SK-N-SH (cell line): ENCODE data around the gene KRT78. TPM values are rescaled to one million over a fixed set of nuclear protein-coding genes. Genes with fewer than 3 reads are reported as not detected.

ENCODE experiments used
- CTCF ChIA-PET: fragments of 300-600, 350-600 bp; formaldehyde crosslinking; extraction: SDS; loops from one replicate; lab custom pipeline; 2021; lab: Yijun Ruan, JAX
- POLR2A ChIA-PET: fragments of 350-600 bp; sonication (Branson Sonifier 250); formaldehyde crosslinking; extraction: SDS; loops from one replicate; lab custom pipeline; 2020; ENCODE audit warnings: antibody characterized with exemption, inconsistent platforms; lab: Yijun Ruan, JAX
- DNase-seq: peaks from one replicate; pipeline ENCODE4 v3.0.0; 2012
- H2AFZ ChIP-seq: fragments of 200-600 bp; sonication (generic); 2 replicates; pipeline ENCODE4 v1.8.1; 2016; ENCODE audit warnings: antibody characterized with exemption, mild to moderate bottlenecking, low read depth
- H3F3A ChIP-seq: fragments of 200-600 bp; sonication (generic); replicated peaks from 2 replicates; pipeline ENCODE3; 2016; ENCODE audit warnings: antibody characterized with exemption, mild to moderate bottlenecking; ENCODE audit not compliant: insufficient read depth
- H3K27ac ChIP-seq, 2 experiments: fragments of 200-500 bp in 1 of 2; fragments of 200-600 bp in 1 of 2; sonication (Bioruptor generic) in 1 of 2; sonication (generic), shearing (Covaris generic) in 1 of 2; 2 replicates each; pipeline versions ENCODE4 v1.5.1 to v1.6.1; 2014 to 2016; ENCODE audit warnings: low read depth in 2 of 2, inconsistent platforms in 1 of 2, low read length in 1 of 2, mild to moderate bottlenecking in 1 of 2, mixed read lengths in 1 of 2
- H3K27me3 ChIP-seq: fragments of 200-600 bp; sonication (generic), shearing (Covaris generic); 2 replicates; pipeline ENCODE4 v1.6.1; 2016; ENCODE audit warnings: mixed run types; ENCODE audit not compliant: insufficient read depth
- H3K36me3 ChIP-seq, 2 experiments: fragments of 200-500 bp in 1 of 2; fragments of 200-600 bp in 1 of 2; sonication (Bioruptor generic) in 1 of 2; sonication (generic) in 1 of 2; replicated peaks in 1 of 2; 2 replicates each; pipeline versions ENCODE3 to v1.5.1; 2014 to 2016; ENCODE audit warnings: low read length in 1 of 2, mild to moderate bottlenecking in 1 of 2; ENCODE audit not compliant: insufficient read depth in 2 of 2, control insufficient read depth in 1 of 2
- H3K4me1 ChIP-seq, 2 experiments: fragments of 200-500 bp in 1 of 2; fragments of 200-600 bp in 1 of 2; sonication (Bioruptor generic) in 1 of 2; sonication (generic), shearing (Covaris generic) in 1 of 2; 2 replicates each; pipeline versions ENCODE4 v1.5.1 to v1.6.1; 2014 to 2016; ENCODE audit warnings: low read depth in 1 of 2, low read length in 1 of 2, mixed run types in 1 of 2; ENCODE audit not compliant: insufficient read depth in 2 of 2, control insufficient read depth in 1 of 2
- H3K4me2 ChIP-seq: fragments of 200-600 bp; sonication (generic), shearing (Covaris generic); 2 replicates; pipeline ENCODE4 v1.6.1; 2017; ENCODE audit warnings: mixed run types
- H3K4me3 ChIP-seq, 2 experiments: fragments of 200-500 bp in 1 of 2; fragments of 200-600 bp in 1 of 2; sonication (Bioruptor generic) in 1 of 2; sonication (generic), shearing (Covaris generic) in 1 of 2; 2 replicates each; pipeline versions ENCODE4 v1.5.1 to v1.8.1; 2014 to 2016; ENCODE audit warnings: low read depth in 2 of 2, inconsistent platforms in 1 of 2, low read length in 1 of 2, mild to moderate bottlenecking in 1 of 2, mixed read lengths in 1 of 2, moderate library complexity in 1 of 2
- H3K79me2 ChIP-seq: fragments of 200-600 bp; sonication (generic); 2 replicates; pipeline ENCODE4 v1.8.1; 2017; ENCODE audit warnings: mild to moderate bottlenecking; ENCODE audit not compliant: insufficient read depth
- H3K9ac ChIP-seq: fragments of 200-600 bp; sonication (generic); 2 replicates; pipeline ENCODE4 v1.6.1; 2017; ENCODE audit warnings: mixed run types
- H3K9me2 ChIP-seq: fragments of 200-600 bp; sonication (generic); 2 replicates; pipeline ENCODE4 v1.6.1; 2017; ENCODE audit warnings: mixed run types
- H3K9me3 ChIP-seq: fragments of 200-600 bp; sonication (generic); 2 replicates; pipeline ENCODE4 v1.6.1; 2017; ENCODE audit warnings: mixed run types, mild to moderate bottlenecking, moderate library complexity
- H4K20me1 ChIP-seq: fragments of 200-600 bp; sonication (generic); 2 replicates; pipeline ENCODE4 v1.6.1; 2017; ENCODE audit warnings: mild to moderate bottlenecking, mixed run types; ENCODE audit not compliant: insufficient read depth
- CHD2 ChIP-seq: fragments of 150-350 bp; IDR thresholded peaks from 2 replicates; pipeline ENCODE4 v1.6.1; 2018; ENCODE audit warnings: low read length; ENCODE audit not compliant: partially characterized antibody
- EP300 ChIP-seq, 2 experiments: IDR thresholded peaks; 2 replicates each; pipeline versions ENCODE4 v1.4.0 to v1.6.1; 2012; ENCODE audit warnings: borderline replicate concordance in 1 of 2, low read depth in 1 of 2, low read length in 1 of 2
- EZH2phosphoT487 ChIP-seq: fragments of 200-600 bp; sonication (generic); IDR thresholded peaks from 2 replicates; pipeline ENCODE4 v1.6.1; 2017; ENCODE audit warnings: low read depth, mixed run types, mild to moderate bottlenecking, antibody characterized with exemption, moderate library complexity, borderline replicate concordance
- GABPA ChIP-seq: IDR thresholded peaks from 2 replicates; pipeline ENCODE4 v1.4.0; 2012; ENCODE audit warnings: low read depth, mild to moderate bottlenecking
- MAX ChIP-seq: IDR thresholded peaks from 2 replicates; pipeline ENCODE4 v1.4.0; 2012; ENCODE audit warnings: low read depth
- NFIC ChIP-seq: IDR thresholded peaks from 2 replicates; pipeline ENCODE4 v1.4.0; 2012; ENCODE audit warnings: borderline replicate concordance
- PBX3 ChIP-seq: IDR thresholded peaks from 2 replicates; pipeline ENCODE4; 2012
- RAD21 ChIP-seq: IDR thresholded peaks from 2 replicates; pipeline ENCODE4 v1.6.1; 2012; ENCODE audit warnings: mild to moderate bottlenecking, low read length
- RFX5 ChIP-seq: IDR thresholded peaks from 2 replicates; pipeline ENCODE4 v1.6.1; 2012; ENCODE audit warnings: mild to moderate bottlenecking, improper control_type of control experiment, low read length
- TEAD4 ChIP-seq: IDR thresholded peaks from 2 replicates; pipeline ENCODE4 v1.4.0; 2012; ENCODE audit warnings: mild to moderate bottlenecking, borderline replicate concordance; ENCODE audit not compliant: insufficient read depth
- YY1 ChIP-seq: IDR thresholded peaks from 2 replicates; pipeline ENCODE4 v1.4.0; 2012; ENCODE audit warnings: low read depth, mild to moderate bottlenecking
- WGBS: methylation state at CpG from one replicate; pipeline ENCODE4 v1.1.6; 2017; ENCODE audit warnings: low lambda C conversion rate; 5-methylcytosine and 5-hydroxymethylcytosine counted together
- polyA plus RNA-seq, 3 experiments: library from polyadenylated mRNA; depleted of rRNA; stranded (reverse); fragments of >200 nt; gene quantifications; 2 replicates each; pipeline ENCODE4 v1.2.3, GENCODE V29; 2012

KRT78 gene
- polyA plus RNA-seq, 1 of the 3 experiments (the other 2 are of a cell fraction), result not detected

DNA sequence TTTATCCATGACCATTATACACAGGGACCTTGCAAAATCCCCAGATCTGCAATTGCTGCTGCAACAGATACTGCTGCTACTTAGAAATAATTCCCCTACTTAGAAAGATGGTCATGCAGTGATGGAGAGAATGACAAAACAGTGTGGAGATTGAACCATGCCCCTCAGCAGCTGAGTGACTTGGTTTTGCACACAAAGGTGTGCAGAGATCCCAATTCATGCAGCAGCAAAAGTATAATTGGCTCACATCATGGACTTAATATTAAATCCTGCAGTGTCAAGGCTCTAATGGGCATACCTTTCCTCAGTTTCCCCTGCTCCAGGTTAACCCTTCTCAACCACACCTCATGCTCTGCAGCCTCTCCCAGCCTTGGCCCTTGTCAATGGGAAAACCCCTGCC is 3.0 kb upstream of the KRT78 start:
- no peaks in the 10 kb centered on the region for H3K79me2 ChIP-seq
- no peaks in the 10 kb centered on the region for H3K9me3 ChIP-seq
- CTCF ChIA-PET, result interaction anchor here (2.4 kb wide), 1 partner anchor 14 kb away, joined by 7 read pairs; no protein-coding TSS in a partner anchor
- no peaks in the 10 kb centered on the region for H3F3A ChIP-seq
- no peak overlapping the region for H3K27ac ChIP-seq
- POLR2A ChIA-PET, result no interaction called here
- H3K9ac ChIP-seq, result no peak overlapping the region
- H3K4me3 ChIP-seq, result no peak overlapping the region
- H2AFZ ChIP-seq, result no peak overlapping the region
- H3K4me2 ChIP-seq, result no peak overlapping the region
- DNase-seq, result no peak
- no peaks in the 10 kb centered on the region for H4K20me1 ChIP-seq
- peaks cover 51% of the 10 kb centered on the region for H3K27me3 ChIP-seq
- H3K9me2 ChIP-seq, result no peaks in the 10 kb centered on the region
- no peaks in the 10 kb centered on the region for H3K4me1 ChIP-seq
- TF ChIP-seq EZH2phosphoT487 (no peak), TEAD4 (no peak)
- H3K36me3 ChIP-seq, result no peaks in the 10 kb centered on the region

DNA sequence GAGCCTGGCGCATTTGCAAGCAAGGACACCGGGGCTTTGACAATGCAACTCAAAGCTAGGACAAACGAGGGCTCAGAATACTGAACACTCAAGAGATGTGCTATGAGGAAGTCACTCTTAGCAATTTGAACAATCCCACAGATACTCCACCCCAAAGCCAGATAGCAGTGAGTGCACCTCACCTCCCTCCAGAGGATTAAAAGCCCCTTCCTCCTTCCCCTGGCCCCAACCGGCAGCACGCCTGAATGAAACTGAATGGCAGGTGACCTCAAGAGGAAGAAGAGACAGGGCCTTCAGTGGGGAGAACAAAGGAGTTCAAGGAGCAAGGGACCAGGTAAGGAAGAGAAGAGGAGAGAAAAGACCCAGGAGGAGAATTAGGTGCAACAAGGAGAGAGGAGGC is 1.9 kb upstream of the KRT78 start:
- H3K9me2 ChIP-seq, result no peaks in the 10 kb centered on the region

DNA sequence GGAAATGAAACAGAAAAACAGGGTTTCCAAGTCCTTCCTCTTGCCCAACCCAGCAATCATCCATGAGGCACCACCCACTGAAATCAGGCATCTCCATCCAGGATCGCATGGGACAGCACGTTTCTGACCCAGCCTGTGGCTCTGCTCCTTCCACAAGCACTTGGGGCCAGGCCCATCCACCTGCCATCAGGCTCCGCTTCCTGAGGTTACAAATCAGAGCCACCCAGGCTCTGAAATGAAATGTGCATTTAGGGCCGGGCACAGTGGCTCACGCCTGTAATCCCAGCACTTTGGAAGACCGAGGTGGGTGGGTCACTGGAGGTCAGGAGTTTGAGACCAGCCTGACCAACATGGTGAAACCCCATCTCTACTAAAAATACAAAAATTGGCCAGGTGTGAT is 717 bp upstream of the KRT78 start:
- H3K36me3 ChIP-seq, result no peaks in the 10 kb centered on the region
- WGBS, result 32% methylated on average over 6 of the region's 6 CpGs
- ChIA-PET POLR2A (no interaction called here), CTCF (no interaction called here)
- no peaks in the 10 kb centered on the region for H3F3A ChIP-seq
- no peak for TF ChIP-seq NFIC
- no peak for TF ChIP-seq MAX
- TF ChIP-seq RFX5, result no peak
- TF ChIP-seq EP300 (IDR thresholded peaks at IDR 0.05; ENCODE audit: borderline replicate concordance in 1 of 2, low read depth in 1 of 2, low read length in 1 of 2), result no peak
- no peak overlapping the region for H3K4me2 ChIP-seq
- H3K9me2 ChIP-seq, result no peaks in the 10 kb centered on the region
- DNase-seq, result no peak
- no peaks in the 10 kb centered on the region for H3K9me3 ChIP-seq
- no peaks in the 10 kb centered on the region for H3K4me1 ChIP-seq
- H4K20me1 ChIP-seq, result no peaks in the 10 kb centered on the region
- H3K79me2 ChIP-seq, result no peaks in the 10 kb centered on the region
- no peak overlapping the region for H2AFZ ChIP-seq
- H3K27me3 ChIP-seq, result peaks cover 65% of the 10 kb centered on the region
- H3K9ac ChIP-seq, result no peak overlapping the region
- H3K27ac ChIP-seq, result no peak overlapping the region
- H3K4me3 ChIP-seq, result no peak overlapping the region

More for the DNA sequence above, 1.9 kb upstream of the KRT78 start:
- no peaks in the 10 kb centered on the region for H4K20me1 ChIP-seq
- no peak overlapping the region for H3K27ac ChIP-seq
- no peaks in the 10 kb centered on the region for H3K4me1 ChIP-seq
- H3K9me3 ChIP-seq, result no peaks in the 10 kb centered on the region
- H3K79me2 ChIP-seq, result no peaks in the 10 kb centered on the region
- no peak overlapping the region for H3K4me2 ChIP-seq
- H3K4me3 ChIP-seq, result no peak overlapping the region
- ChIA-PET POLR2A (no interaction called here), CTCF (no interaction called here)
- no peaks in the 10 kb centered on the region for H3F3A ChIP-seq
- WGBS, result 22% methylated on average over 5 of the region's 5 CpGs
- H3K9ac ChIP-seq, result no peak overlapping the region
- DNase-seq, result no peak
- H2AFZ ChIP-seq, result no peak overlapping the region
- TF ChIP-seq EP300 (IDR thresholded peaks at IDR 0.05; ENCODE audit: borderline replicate concordance in 1 of 2, low read depth in 1 of 2, low read length in 1 of 2), result no peak
- TF ChIP-seq EZH2phosphoT487, result no peak
- TF ChIP-seq CHD2, result no peak
- no peak for TF ChIP-seq PBX3
- no peak for TF ChIP-seq GABPA
- TF ChIP-seq RAD21, result no peak
- TF ChIP-seq YY1, result no peak
- H3K27me3 ChIP-seq, result peaks cover 62% of the 10 kb centered on the region
- no peaks in the 10 kb centered on the region for H3K36me3 ChIP-seq
